ENCODE measurements around the gene AAMP.
A peak's percentile ranks its signal among the peaks of the same experiment; 100 is the strongest.

AAMP gene

GRCh38 chr2:218280260-218280870 lies 10.4 kb upstream of the AAMP start:
- no peak for TF ChIP-seq SETDB1 (IDR thresholded peaks at IDR 0.05; ENCODE audit: insufficient read length, low read length)
- no peak for TF ChIP-seq ZNF341 (tag by site-specific recombination; IDR thresholded peaks at IDR 0.05; ENCODE audit: low read depth)
- no peak for TF ChIP-seq ZNF558 (tag by site-specific recombination; IDR thresholded peaks at IDR 0.05)
- TF ChIP-seq, protein P1, sequence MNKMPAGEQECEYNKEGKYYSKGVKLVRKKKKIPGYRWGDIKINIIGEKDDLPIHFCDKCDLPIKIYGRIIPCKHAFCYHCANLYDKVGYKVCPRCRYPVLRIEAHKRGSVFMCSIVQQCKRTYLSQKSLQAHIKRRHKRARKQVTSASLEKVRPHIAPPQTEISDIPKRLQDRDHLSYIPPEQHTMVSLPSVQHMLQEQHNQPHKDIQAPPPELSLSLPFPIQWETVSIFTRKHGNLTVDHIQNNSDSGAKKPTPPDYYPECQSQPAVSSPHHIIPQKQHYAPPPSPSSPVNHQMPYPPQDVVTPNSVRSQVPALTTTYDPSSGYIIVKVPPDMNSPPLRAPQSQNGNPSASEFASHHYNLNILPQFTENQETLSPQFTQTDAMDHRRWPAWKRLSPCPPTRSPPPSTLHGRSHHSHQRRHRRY (tag by site-specific recombination; IDR thresholded peaks at IDR 0.05) = no peak
- TF ChIP-seq ZNF132 (tag by site-specific recombination; IDR thresholded peaks at IDR 0.05; ENCODE audit: borderline replicate concordance) = no peak
- no peak for TF ChIP-seq MYNN (tag by site-specific recombination; IDR thresholded peaks at IDR 0.05; ENCODE audit: borderline replicate concordance)
- TF ChIP-seq ZNF433 (tag by site-specific recombination; IDR thresholded peaks at IDR 0.05; ENCODE audit: low read depth) = no peak
- Histone ChIP-seq H3K9me3 (ENCODE audit: control insufficient read depth, insufficient read depth, low read depth, low read length) (no peaks in the 10 kb centered on the region), H3K27ac (ENCODE audit: extremely low read depth, low read depth, low read length) (no peak overlapping the region), H3K4me1 (ENCODE audit: control insufficient read depth, insufficient read depth, low read length) (no peaks in the 10 kb centered on the region), H3K36me3 (ENCODE audit: control insufficient read depth in 2 of 2, insufficient read depth in 1 of 2, low read length in 2 of 2) (peaks cover 0 to 63% of the 10 kb centered on the region in 2 experiments; a peak in 2 of 3 replicates), H3K4me3 (ENCODE audit: low read depth, low read length) (no peak overlapping the region)
- ChIA-PET POLR2A (no interaction called here), CTCF (interaction anchor here (1.3 kb wide), 1 partner anchor 10 kb away, joined by 3 read pairs; the partner anchor contains the start of genes AAMP and PNKD)

DNA sequence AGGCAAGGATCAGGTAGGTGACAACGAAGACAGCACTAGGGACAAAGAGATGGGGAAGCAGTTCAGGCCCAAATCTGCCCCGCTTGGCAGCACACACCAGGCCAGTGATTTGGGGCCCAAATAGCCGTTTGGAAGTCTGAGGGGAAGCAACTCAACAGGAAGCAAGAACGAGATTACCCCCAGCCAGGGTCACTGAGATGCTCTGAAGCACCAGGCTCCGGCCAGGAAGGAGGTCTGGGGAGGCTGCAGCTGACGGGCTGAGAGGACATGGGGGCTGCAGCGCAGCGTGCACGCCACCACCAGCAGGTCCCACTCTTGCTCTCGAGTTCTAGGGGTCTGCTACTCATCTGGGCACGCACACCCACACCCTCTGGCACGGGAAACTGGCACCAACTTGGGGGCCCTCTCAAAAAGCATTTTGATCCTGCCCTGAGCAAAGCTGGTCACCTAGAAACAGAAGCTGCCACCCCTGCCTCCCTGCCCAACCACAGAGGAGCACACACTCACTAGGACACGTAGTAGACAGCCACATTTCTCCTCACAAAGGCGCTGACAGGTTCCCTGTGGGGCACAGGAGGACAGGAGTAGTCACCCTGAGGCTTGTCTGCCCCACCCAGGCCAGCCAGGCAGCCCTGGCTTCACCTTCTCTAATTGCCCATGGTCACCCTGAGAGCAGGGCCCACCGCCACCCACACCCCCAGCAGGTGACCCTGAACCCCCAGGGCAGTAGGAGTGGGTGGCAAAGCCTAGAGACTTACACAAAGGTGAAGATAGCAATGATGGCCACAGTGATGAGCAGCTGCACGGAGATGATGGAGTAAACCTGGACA lies 8.8 kb upstream of the AAMP start:
- Histone ChIP-seq H3K27ac (ENCODE audit: extremely low read depth, low read depth, low read length) (no peak overlapping the region), H3K36me3 (ENCODE audit: control insufficient read depth in 2 of 2, insufficient read depth in 1 of 2, low read length in 2 of 2) (peaks cover 1 to 79% of the 10 kb centered on the region in 2 experiments; a peak in 2 of 3 replicates), H3K4me1 (ENCODE audit: control insufficient read depth, insufficient read depth, low read length) (no peaks in the 10 kb centered on the region), H3K4me3 (ENCODE audit: low read depth, low read length) (no peak overlapping the region), H3K9me3 (ENCODE audit: control insufficient read depth, insufficient read depth, low read depth, low read length) (no peaks in the 10 kb centered on the region)
- TF ChIP-seq ZNF677 (tag by site-specific recombination; IDR thresholded peaks at IDR 0.05) (no peak), ZNF843 (tag by site-specific recombination; IDR thresholded peaks at IDR 0.05) (no peak), ZIC2 (tag by site-specific recombination; IDR thresholded peaks at IDR 0.05) (peak; percentile 52; the same call in 1 of the 2 replicates), ZNF354C (tag by site-specific recombination; IDR thresholded peaks at IDR 0.05; ENCODE audit: borderline replicate concordance, low read depth) (no peak), ZNF623 (tag by site-specific recombination; IDR thresholded peaks at IDR 0.05) (no peak)
- TF ChIP-seq, protein P2, sequence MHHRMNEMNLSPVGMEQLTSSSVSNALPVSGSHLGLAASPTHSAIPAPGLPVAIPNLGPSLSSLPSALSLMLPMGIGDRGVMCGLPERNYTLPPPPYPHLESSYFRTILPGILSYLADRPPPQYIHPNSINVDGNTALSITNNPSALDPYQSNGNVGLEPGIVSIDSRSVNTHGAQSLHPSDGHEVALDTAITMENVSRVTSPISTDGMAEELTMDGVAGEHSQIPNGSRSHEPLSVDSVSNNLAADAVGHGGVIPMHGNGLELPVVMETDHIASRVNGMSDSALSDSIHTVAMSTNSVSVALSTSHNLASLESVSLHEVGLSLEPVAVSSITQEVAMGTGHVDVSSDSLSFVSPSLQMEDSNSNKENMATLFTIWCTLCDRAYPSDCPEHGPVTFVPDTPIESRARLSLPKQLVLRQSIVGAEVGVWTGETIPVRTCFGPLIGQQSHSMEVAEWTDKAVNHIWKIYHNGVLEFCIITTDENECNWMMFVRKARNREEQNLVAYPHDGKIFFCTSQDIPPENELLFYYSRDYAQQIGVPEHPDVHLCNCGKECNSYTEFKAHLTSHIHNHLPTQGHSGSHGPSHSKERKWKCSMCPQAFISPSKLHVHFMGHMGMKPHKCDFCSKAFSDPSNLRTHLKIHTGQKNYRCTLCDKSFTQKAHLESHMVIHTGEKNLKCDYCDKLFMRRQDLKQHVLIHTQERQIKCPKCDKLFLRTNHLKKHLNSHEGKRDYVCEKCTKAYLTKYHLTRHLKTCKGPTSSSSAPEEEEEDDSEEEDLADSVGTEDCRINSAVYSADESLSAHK (tag by site-specific recombination; IDR thresholded peaks at IDR 0.05) = no peak
- ChIA-PET POLR2A (interaction anchor here (0.5 to 1.0 kb wide), 2 partner anchors 8 to 58 kb away, joined by 3 read pairs; no protein-coding TSS in a partner anchor), CTCF (interaction anchor here (0.7 to 1.3 kb wide), 2 partner anchors 9 to 12 kb away, joined by 3 read pairs; partner anchors contain the start of genes AAMP and PNKD)

GRCh38 chr2:218277921-218278320 lies 8.0 kb upstream of the AAMP start:
- POLR2A ChIA-PET = interaction anchor here (1.0 kb wide), 1 partner anchor 9 kb away, joined by 3 read pairs; no protein-coding TSS in a partner anchor
- H3K36me3 ChIP-seq (ENCODE audit: control insufficient read depth in 2 of 2, insufficient read depth in 1 of 2, low read length in 2 of 2) = peaks cover 4 to 82% of the 10 kb centered on the region in 2 experiments; a peak in 2 of 3 replicates
- CTCF ChIA-PET = no interaction called here

More at GRCh38 chr2:218277921-218278320, 8.0 kb upstream of the AAMP start:
- Histone ChIP-seq H3K4me3 (ENCODE audit: low read depth, low read length) (no peak overlapping the region), H3K27ac (ENCODE audit: extremely low read depth, low read depth, low read length) (no peak overlapping the region), H3K4me1 (ENCODE audit: control insufficient read depth, insufficient read depth, low read length) (peaks cover 2% of the 10 kb centered on the region; the same call in 1 of the 2 replicates), H3K9me3 (ENCODE audit: control insufficient read depth, insufficient read depth, low read depth, low read length) (no peaks in the 10 kb centered on the region)
- no peak for TF ChIP-seq TCF7L2 (IDR thresholded peaks at IDR 0.05; ENCODE audit: borderline replicate concordance, low read depth, low read length)
- no peak for TF ChIP-seq ZNF707 (tag by site-specific recombination; IDR thresholded peaks at IDR 0.05)
- TF ChIP-seq KLF8 (tag by site-specific recombination; IDR thresholded peaks at IDR 0.05) = no peak
- TF ChIP-seq, protein P3, sequence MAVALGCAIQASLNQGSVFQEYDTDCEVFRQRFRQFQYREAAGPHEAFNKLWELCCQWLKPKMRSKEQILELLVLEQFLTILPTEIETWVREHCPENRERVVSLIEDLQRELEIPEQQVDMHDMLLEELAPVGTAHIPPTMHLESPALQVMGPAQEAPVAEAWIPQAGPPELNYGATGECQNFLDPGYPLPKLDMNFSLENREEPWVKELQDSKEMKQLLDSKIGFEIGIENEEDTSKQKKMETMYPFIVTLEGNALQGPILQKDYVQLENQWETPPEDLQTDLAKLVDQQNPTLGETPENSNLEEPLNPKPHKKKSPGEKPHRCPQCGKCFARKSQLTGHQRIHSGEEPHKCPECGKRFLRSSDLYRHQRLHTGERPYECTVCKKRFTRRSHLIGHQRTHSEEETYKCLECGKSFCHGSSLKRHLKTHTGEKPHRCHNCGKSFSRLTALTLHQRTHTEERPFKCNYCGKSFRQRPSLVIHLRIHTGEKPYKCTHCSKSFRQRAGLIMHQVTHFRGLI (tag by site-specific recombination; IDR thresholded peaks at IDR 0.05) = no peak
- TF ChIP-seq ZNF530 (tag by site-specific recombination; IDR thresholded peaks at IDR 0.05; ENCODE audit: low read depth) = no peak
- TF ChIP-seq SP2 (tag by site-specific recombination; IDR thresholded peaks at IDR 0.05) = no peak
- no peak for TF ChIP-seq ZBTB17 (tag by site-specific recombination; IDR thresholded peaks at IDR 0.05)
- no peak for TF ChIP-seq ZNF830 (tag by site-specific recombination; IDR thresholded peaks at IDR 0.05; ENCODE audit: low read depth)
- TF ChIP-seq ZNF521 (tag by site-specific recombination; IDR thresholded peaks at IDR 0.05) = no peak
- TF ChIP-seq ZNF571 (tag by site-specific recombination; IDR thresholded peaks at IDR 0.05) = no peak
- no peak for TF ChIP-seq IKZF3 (tag by site-specific recombination; IDR thresholded peaks at IDR 0.05)
- no peak for TF ChIP-seq ZNF366 (tag by site-specific recombination; conservative IDR thresholded peaks at IDR 0.05)
- no peak for TF ChIP-seq ZNF621 (tag by site-specific recombination; IDR thresholded peaks at IDR 0.05)

Measured in HEK293 (cell line).